K562 (cell line): Measurements from ENCODE around the gene FGFBP3. TPM values are rescaled to one million over a fixed set of nuclear protein-coding genes. Genes with fewer than 3 reads are reported as not detected.
A peak's percentile ranks its signal among the peaks of the same experiment; 100 is the strongest.

ENCODE experiments used
- CBX5 ChIP-seq: IDR thresholded peaks from 2 replicates; pipeline ENCODE4 v1.6.1; 2014; ENCODE audit warnings: low read depth, borderline replicate concordance
- LCOR ChIP-seq: sonication (generic); formaldehyde crosslinking; IDR thresholded peaks from 2 replicates; pipeline ENCODE4 v1.8.0; 2022; ENCODE audit warnings: mild to moderate bottlenecking, missing genetic modification reagents
- MYBL2 ChIP-seq, 2 experiments: fragments of 450-650 bp in 1 of 2; sonication (generic) in 1 of 2; formaldehyde crosslinking in 1 of 2; IDR thresholded peaks; 2 replicates each; pipeline versions ENCODE4 v1.6.1 to v1.8.1; 2017 to 2022; ENCODE audit warnings: borderline replicate concordance in 1 of 2, inconsistent platforms in 1 of 2, low read depth in 1 of 2, mild to moderate bottlenecking in 1 of 2, missing genetic modification reagents in 1 of 2, moderate library complexity in 1 of 2
- PHF21A ChIP-seq: fragments of 450-650 bp; IDR thresholded peaks from 2 replicates; pipeline ENCODE4 v1.6.1; 2017; ENCODE audit warnings: low read depth, borderline replicate concordance
- SMARCA4 ChIP-seq: fragments of 450-650 bp; IDR thresholded peaks from 2 replicates; pipeline ENCODE4 v1.6.1; 2016
- ZC3H8 ChIP-seq: fragments of 450-650 bp; IDR thresholded peaks from 2 replicates; pipeline ENCODE4 v1.6.1; 2017
- ZNF431 ChIP-seq: sonication (generic); formaldehyde crosslinking; IDR thresholded peaks from 2 replicates; pipeline ENCODE4 v1.8.0; 2022; ENCODE audit warnings: mild to moderate bottlenecking, missing genetic modification reagents
- polyA plus RNA-seq, 8 experiments: library from polyadenylated mRNA; depleted of rRNA in 4 of 8; stranded (reverse) in 5 of 8; unstranded in 3 of 8; fragments of >200 nt; fragmentation: Nextera tagmentation in 2 of 8; fragmentation: Illumina TruSeq in 1 of 8; extraction: Ambion mirVana in 2 of 8; extraction: Trizol in 1 of 8; gene quantifications; 2 replicates each; pipeline versions ENCODE4 v1.2.1 to v1.2.3, GENCODE V29; 2011 to 2014; ENCODE audit warnings: inconsistent platforms in 1 of 8, missing spikeins in 1 of 8
- total RNA-seq, 7 experiments: library from RNA; depleted of rRNA in 6 of 7; stranded (reverse); fragments of >200 nt in 6 of 7; fragmentation: Illumina TruSeq in 2 of 7; extraction: Trizol in 2 of 7; gene quantifications; 2 replicates each; pipeline versions ENCODE4 v1.2.1 to v1.2.3, GENCODE V29; 2011 to 2021; ENCODE audit warnings: low replicate concordance in 1 of 7
- TF ChIP-seq, protein P1 (sequence below), 2 experiments: IDR thresholded peaks in 1 of 2; conservative IDR thresholded peaks in 1 of 2; 2 replicates each; pipeline ENCODE4 v1.6.1; 2016; ENCODE audit warnings: low read depth in 2 of 2, mild to moderate bottlenecking in 1 of 2, missing compliant biosample characterization in 1 of 2, missing genetic modification characterization in 1 of 2, moderate library complexity in 1 of 2
- TF ChIP-seq, protein P2 (sequence below): fragments of 250-450 bp; sonication (Bioruptor Pico); IDR thresholded peaks from 2 replicates; pipeline ENCODE4 v1.4.0; 2020; ENCODE audit warnings: mild to moderate bottlenecking, moderate library complexity, borderline replicate concordance

The FGFBP3 gene
- total and polyA plus RNA-seq, 9 of the 15 experiments (the other 6 are each of a cell fraction or from before 2014, with no cell fraction given) = 0.58 to 3.0 (median 1.5) TPM

DNA sequence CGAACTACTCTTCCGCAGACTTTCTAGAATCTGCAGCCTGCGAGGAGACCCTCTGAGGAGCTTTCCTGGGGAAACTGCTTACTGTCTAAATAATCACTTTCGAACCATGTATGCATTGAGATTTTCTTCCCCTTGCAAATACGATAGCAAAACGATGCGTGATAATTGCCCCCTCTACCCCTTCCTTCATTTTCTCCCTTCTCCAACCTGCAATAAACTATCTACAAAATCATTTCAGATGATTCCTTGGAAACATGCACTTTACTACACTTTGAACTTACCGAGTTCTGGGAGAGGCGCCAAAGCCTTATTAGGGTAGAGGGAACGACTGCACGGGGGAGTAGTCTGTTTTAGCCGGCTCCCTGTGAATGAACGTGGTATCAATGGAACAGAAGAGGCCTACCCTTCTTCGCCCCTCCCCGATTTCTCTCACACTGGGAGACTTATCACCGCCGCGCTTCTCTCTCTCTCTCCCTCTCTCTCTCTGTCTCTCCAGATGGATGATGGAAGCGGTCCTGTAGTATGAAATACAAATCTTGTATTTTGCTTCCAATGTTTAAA is at the start of gene FGFBP3 (continued):
- TF ChIP-seq ZNF431 (CRISPR knock-in tag) (0 out of 2 replicates have a peak, but pooled peaks have one; percentile 18), PHF21A (peak; percentile 32; the same call in 1 of the 2 replicates), SMARCA4 (peak; percentile 23; the same call in 1 of the 2 replicates), ZC3H8 (no peak), MYBL2 (IDR thresholded peaks at IDR 0.05; ENCODE audit: low read depth) (no peak), MYBL2 (CRISPR knock-in tag; IDR thresholded peaks at IDR 0.05; ENCODE audit: borderline replicate concordance) (no peak), LCOR (CRISPR knock-in tag) (0 out of 2 replicates have a peak, but pooled peaks have one; percentile 17), CBX5 (no peak)
- TF ChIP-seq, protein P1, sequence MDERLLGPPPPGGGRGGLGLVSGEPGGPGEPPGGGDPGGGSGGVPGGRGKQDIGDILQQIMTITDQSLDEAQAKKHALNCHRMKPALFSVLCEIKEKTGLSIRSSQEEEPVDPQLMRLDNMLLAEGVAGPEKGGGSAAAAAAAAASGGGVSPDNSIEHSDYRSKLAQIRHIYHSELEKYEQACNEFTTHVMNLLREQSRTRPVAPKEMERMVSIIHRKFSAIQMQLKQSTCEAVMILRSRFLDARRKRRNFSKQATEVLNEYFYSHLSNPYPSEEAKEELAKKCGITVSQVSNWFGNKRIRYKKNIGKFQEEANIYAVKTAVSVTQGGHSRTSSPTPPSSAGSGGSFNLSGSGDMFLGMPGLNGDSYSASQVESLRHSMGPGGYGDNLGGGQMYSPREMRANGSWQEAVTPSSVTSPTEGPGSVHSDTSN (CRISPR knock-in tag; IDR thresholded peaks at IDR 0.05; ENCODE audit: low read depth) = no peak
- TF ChIP-seq, protein P1 (tag; conservative IDR thresholded peaks at IDR 0.05; ENCODE audit: low read depth) = peak; percentile 25; the same call in 1 of the 2 replicates
- TF ChIP-seq, protein P2, sequence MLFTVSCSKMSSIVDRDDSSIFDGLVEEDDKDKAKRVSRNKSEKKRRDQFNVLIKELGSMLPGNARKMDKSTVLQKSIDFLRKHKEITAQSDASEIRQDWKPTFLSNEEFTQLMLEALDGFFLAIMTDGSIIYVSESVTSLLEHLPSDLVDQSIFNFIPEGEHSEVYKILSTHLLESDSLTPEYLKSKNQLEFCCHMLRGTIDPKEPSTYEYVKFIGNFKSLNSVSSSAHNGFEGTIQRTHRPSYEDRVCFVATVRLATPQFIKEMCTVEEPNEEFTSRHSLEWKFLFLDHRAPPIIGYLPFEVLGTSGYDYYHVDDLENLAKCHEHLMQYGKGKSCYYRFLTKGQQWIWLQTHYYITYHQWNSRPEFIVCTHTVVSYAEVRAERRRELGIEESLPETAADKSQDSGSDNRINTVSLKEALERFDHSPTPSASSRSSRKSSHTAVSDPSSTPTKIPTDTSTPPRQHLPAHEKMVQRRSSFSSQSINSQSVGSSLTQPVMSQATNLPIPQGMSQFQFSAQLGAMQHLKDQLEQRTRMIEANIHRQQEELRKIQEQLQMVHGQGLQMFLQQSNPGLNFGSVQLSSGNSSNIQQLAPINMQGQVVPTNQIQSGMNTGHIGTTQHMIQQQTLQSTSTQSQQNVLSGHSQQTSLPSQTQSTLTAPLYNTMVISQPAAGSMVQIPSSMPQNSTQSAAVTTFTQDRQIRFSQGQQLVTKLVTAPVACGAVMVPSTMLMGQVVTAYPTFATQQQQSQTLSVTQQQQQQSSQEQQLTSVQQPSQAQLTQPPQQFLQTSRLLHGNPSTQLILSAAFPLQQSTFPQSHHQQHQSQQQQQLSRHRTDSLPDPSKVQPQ (CRISPR knock-in tag) = no peak
